Left cardiac atrium (tissue), 4 donors: Measurements from ENCODE around the gene RGS6. TPM values are rescaled to one million over a fixed set of nuclear protein-coding genes. Genes with fewer than 3 reads are reported as not detected.
"Not testable (repeated sequence)": the region's sequence is repeated elsewhere in the genome, so short reads cannot be mapped to it uniquely, and the experiment has no call there.

Experiments
- ATAC-seq, 2 donors: fragments of 200-7000 bp; cut with Tn5 transposase; one replicate each; pipeline ENCODE4 v1.9.1; 2020; ENCODE audit warnings: mild to moderate bottlenecking in 2 of 2, moderate library complexity in 2 of 2
- DNase-seq: peaks from one replicate; pipeline ENCODE4 v3.0.0-alpha.2; 2020
- intact Hi-C, 2 donors: fragments of 100-400 bp; cut with DNase I; formaldehyde crosslinking; loops; one replicate each; pipeline versions ENCODE4 v1.14.1 to v1.15.1; 2022 to 2023
- long read RNA-seq: library from polyadenylated mRNA; unstranded; transcript quantifications from one replicate; pipeline ENCODE4 v2.0.0, GENCODE V29; 2021
- total RNA-seq, 2 donors: library from RNA; stranded (reverse); fragmentation: NEBNext Ultra II Directional; extraction: Animal tissue kit (Norgen Biotek cat#: 25700); gene quantifications; one replicate each; pipeline ENCODE4 v1.2.1, GENCODE V29; 2021
- donor health status: DM: no; HTN: yes; CAD: no.
- donor health status: DM: no; HTN: yes; CAD: no; lungs with severe emphysema.
- donor health status: DM: yes; HTN: yes; CAD: no.
- donor health status: Dilated cardiomyopathy.

RGS6 gene
- total RNA-seq = 10 to 100 TPM; 12.4 to 18.5 TPM
- long read RNA-seq, partial matches to known transcripts = 0 of 1 reads
- long read RNA-seq, other reads (novel, unspliced or antisense) = 1 of 1 reads

DNA sequence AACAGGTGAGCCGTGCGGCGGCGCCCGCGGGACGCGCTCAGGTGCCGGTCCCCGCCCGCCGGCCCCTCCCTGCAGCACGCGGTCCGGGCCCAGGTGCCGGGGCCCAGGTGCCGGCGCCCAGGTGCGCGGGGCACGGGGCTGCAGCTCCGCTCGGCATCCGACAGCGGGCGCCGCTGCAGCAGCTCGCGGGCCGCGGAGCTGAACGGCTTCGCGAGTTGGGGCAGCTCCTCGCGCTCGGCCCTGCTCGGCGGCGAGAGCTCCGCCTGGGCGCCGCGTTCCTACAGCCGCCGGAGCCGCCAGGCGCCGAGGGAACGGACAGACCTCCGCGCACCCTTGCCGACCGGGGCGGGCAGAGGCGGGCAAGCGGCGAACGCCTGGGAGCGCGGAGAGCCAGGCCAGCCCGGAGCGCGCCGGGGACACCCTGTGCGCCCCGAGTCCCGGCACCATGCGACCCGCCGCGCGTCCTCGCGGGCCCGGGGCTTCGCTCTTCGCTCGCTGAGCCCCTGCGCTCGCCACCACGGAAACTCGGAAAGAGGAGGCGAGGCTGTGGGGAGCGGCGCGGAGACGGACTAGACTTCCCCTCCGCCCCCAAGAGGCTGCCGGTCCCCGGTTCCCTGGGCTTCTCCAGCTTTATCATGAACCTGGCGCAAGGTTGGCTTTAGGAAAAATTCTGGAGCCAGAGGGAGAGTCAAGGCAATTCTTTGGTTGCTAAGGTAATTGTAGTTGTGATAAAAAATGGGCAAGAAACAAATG, at the start of gene RGS6:
Gene RGS6 (plus strand): TSS at position 201 of the 753 bp plus-strand sequence.
- ATAC-seq (peak; percentile 93 to 94), DNase-seq (no peak)

GRCh38 chr14:71883094-71883493, 49.1 kb upstream of the RGS6 start:
- DNase-seq = no peak
- no peak for ATAC-seq
- intact Hi-C loops = no loop called here

More for the DNA sequence above, at the start of gene RGS6:
- intact Hi-C loops = loop anchor here (5.0 to 10.0 kb wide), 2 partner anchors 360 to 492 kb away; no protein-coding TSS in a partner anchor

DNA sequence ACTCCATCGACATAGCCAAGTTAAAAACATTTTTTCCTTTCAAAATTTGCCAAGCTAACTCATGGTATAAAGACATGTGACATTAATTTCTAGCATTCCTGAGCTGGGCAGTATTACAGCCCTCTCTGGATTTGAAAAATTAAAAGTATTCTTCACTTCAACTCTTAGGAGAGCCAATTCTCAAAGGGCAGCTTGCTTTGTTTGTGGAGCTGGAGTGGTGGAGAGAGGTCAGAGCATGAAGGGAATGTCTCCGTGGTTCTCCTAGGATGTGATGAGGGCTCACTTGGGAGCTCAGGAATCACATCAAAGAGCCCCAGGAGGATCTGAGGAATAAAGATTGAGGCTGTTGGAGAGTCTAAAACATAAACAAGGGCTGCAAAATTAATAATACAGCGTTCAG, 46.9 kb upstream of the RGS6 start:
- ATAC-seq = no peak
- intact Hi-C loops = no loop called here

GRCh38 chr14:71887802-71888201, 44.4 kb upstream of the RGS6 start:
- not testable (repeated sequence) for ATAC-seq

More for the DNA sequence above, 46.9 kb upstream of the RGS6 start:
- no peak for DNase-seq

GRCh38 chr14:71890541-71890940, 41.7 kb upstream of the RGS6 start:
- ATAC-seq = no peak
- intact Hi-C loops = no loop called here
- no peak for DNase-seq

More at GRCh38 chr14:71887802-71888201, 44.4 kb upstream of the RGS6 start:
- intact Hi-C loops, DNase-seq: not testable (repeated sequence)

- intact Hi-C loops = no loop called here
- no peak for DNase-seq
- no peak for ATAC-seq
Observed at GRCh38 chr14:71891185-71891584, 41.0 kb upstream of the RGS6 start.

GRCh38 chr14:71891970-71892369, 40.3 kb upstream of the RGS6 start:
- intact Hi-C loops = no loop called here
- ATAC-seq (no peak), DNase-seq (no peak)

DNA sequence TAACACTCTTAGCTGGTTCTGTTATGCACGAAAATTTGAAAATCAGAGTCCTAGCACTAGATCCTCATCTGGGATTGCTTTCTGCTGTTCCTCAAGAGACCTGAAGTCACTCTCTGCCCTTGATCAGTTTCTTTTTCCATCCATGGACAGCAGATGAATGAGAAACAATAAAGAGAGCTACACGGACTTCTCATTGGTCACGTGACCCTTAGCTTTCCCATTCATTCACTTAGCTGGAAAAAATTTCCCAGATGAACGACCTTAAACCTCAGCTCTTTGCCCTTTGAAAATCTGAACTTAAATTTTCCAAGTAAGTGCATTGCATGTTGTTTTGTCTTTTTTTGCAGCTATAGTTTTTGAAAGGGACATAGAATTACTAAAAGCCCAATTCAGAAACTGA, 27.2 kb upstream of the RGS6 start:
- ATAC-seq = no peak
- intact Hi-C loops = no loop called here
- no peak for DNase-seq

GRCh38 chr14:71905860-71906259, 26.4 kb upstream of the RGS6 start:
- DNase-seq (no peak), ATAC-seq (peak in 1 of 2 donors; percentile 19)
- intact Hi-C loops = no loop called here

- DNase-seq (no peak), ATAC-seq (no peak)
- intact Hi-C loops = no loop called here
Observed at GRCh38 chr14:71907793-71908515, 24.3 kb upstream of the RGS6 start.

GRCh38 chr14:71911669-71912068, 20.6 kb upstream of the RGS6 start:
- intact Hi-C loops = no loop called here

GRCh38 chr14:71913342-71913741, 18.9 kb upstream of the RGS6 start:
- ATAC-seq = no peak
- intact Hi-C loops = no loop called here
- no peak for DNase-seq

More at GRCh38 chr14:71911669-71912068, 20.6 kb upstream of the RGS6 start:
- no peak for ATAC-seq
- DNase-seq = no peak

DNA sequence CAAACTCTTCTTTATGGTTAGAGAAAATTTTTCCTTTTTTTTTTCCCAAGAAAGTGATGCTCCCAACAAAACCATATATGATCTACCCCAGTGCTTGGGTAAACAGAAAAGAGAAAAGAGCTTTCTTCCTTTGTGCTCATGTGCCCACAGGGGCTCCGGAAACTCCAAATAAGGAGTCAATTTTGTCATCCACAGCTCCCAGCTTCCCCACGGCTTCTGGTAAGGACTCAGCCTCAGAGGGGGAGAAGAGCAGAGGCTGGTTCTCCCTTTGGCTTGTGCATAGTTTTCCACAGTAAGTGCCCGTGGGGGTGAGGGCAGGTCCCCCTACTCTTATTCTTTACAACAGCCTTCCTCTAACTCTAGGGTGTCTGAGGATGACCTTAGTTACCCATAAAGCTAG, 13.3 kb upstream of the RGS6 start:
- DNase-seq (no peak), ATAC-seq (no peak)
- intact Hi-C loops = no loop called here

GRCh38 chr14:71923513-71923912, 8.7 kb upstream of the RGS6 start:
- intact Hi-C loops = no loop called here
- DNase-seq = no peak
- no peak for ATAC-seq

GRCh38 chr14:71931492-71932228, 569 bp upstream of the RGS6 start:
- peak; percentile 57 to 63 for ATAC-seq

DNA sequence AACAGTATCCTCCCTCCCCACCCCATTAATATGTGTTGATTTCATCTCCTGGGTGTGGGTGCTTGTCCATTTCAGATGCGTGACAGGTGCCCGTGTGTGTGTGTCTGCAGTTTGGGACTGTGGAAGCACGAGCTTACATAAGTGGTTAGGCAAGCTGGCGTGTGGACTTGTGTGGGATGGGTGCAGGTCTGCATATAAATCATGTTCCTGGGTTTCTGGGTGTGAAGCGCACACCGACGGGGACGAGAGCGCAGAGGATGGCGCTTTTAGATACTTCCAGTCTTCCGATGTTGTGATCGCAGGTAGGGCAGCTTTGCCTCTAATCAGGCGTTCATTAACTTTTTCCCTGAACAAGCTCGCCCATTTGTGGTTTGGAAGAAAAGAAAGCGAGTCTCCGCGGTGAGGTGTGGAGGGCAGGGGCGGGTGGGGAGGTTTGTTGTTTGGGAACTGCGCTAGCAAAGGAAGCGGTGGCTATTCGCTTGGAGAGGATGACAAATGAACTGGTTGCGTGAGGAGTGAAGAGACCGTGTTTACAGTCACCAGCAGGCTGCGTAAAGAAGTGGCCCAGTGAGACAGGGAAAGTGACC, 865 bp downstream of the RGS6 start:
- intact Hi-C loops = loop anchor here (1.0 to 10.0 kb wide), 3 partner anchors 359 to 492 kb away; no protein-coding TSS in a partner anchor
- ATAC-seq = peak; percentile 61 to 63
- no peak for DNase-seq

More at GRCh38 chr14:71931492-71932228, 569 bp upstream of the RGS6 start:
- intact Hi-C loops = loop anchor here (5.0 to 10.0 kb wide), 2 partner anchors 361 to 493 kb away; no protein-coding TSS in a partner anchor
- DNase-seq = peak; percentile 34

GRCh38 chr14:71938273-71938672, 6.0 kb downstream of the RGS6 start:
- DNase-seq, ATAC-seq: not testable (repeated sequence)
- intact Hi-C loops = loop anchor here in 1 of 2 donors (10.0 kb wide), 1 partner anchor 487 kb away; no protein-coding TSS in a partner anchor

DNA sequence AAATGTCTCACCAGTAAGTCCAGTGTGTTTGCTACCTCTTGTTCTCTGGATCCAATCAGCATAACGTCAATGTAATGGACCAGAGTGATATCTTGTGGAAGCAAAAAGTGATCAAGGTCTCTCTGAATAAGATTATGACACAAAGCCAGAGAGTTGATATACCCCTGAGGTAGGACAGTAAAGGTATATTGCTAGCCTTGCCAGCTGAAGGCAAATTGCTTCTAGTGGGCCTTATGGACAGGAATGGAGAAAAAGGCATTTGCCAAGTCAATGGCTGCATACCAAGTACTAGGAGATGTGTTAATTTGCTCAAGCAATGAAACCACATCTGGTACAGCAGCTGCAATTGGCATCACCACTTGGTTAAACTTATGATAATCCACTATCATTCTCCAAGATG, 7.1 kb downstream of the RGS6 start:
- DNase-seq, ATAC-seq: not testable (repeated sequence)
- intact Hi-C loops = loop anchor here in 1 of 2 donors (10.0 kb wide), 1 partner anchor 485 kb away; no protein-coding TSS in a partner anchor

- ATAC-seq, intact Hi-C loops, DNase-seq: not testable (repeated sequence)
Observed at GRCh38 chr14:71940500-71940899, 8.3 kb downstream of the RGS6 start.
